ENCODE data around the gene PPP1R12A.
A peak's percentile ranks its signal among the peaks of the same experiment; 100 is the strongest.

The PPP1R12A gene

GRCh38 chr12:79964100-79964627 is 29.3 kb upstream of the PPP1R12A start (continued):
- TF ChIP-seq PRDM4 (tag by site-specific recombination; IDR thresholded peaks at IDR 0.05) (no peak), YY1 (tag by site-specific recombination; IDR thresholded peaks at IDR 0.05) (no peak), ZNF391 (tag by site-specific recombination; IDR thresholded peaks at IDR 0.05; ENCODE audit: borderline replicate concordance, low read depth) (no peak), ZNF423 (tag by site-specific recombination; IDR thresholded peaks at IDR 0.05) (no peak), ZNF24 (tag by site-specific recombination; IDR thresholded peaks at IDR 0.05) (no peak), ZNF830 (tag by site-specific recombination; IDR thresholded peaks at IDR 0.05; ENCODE audit: low read depth) (no peak), ZSCAN18 (tag by site-specific recombination; IDR thresholded peaks at IDR 0.05) (no peak), ZNF221 (tag by site-specific recombination; IDR thresholded peaks at IDR 0.05; ENCODE audit: borderline replicate concordance) (no peak), BCL11A (tag by site-specific recombination; IDR thresholded peaks at IDR 0.05; ENCODE audit: low read depth) (no peak)

- H3K4me1 ChIP-seq (ENCODE audit: control insufficient read depth, insufficient read depth, low read length) = no peaks in the 10 kb centered on the region
- ChIA-PET CTCF (no interaction called here), POLR2A (interaction anchor here (0.7 to 0.9 kb wide), 2 partner anchors 13 to 14 kb away, joined by 3 to 6 read pairs; no protein-coding TSS in a partner anchor)
- no peak overlapping the region for H3K4me3 ChIP-seq (ENCODE audit: low read depth, low read length)
- no peak overlapping the region for H3K27ac ChIP-seq (ENCODE audit: extremely low read depth, low read depth, low read length)
- H3K36me3 ChIP-seq (ENCODE audit: control insufficient read depth in 2 of 2, insufficient read depth in 1 of 2, low read length in 2 of 2) = no peaks in the 10 kb centered on the region
- TF ChIP-seq ZNF792 (tag by site-specific recombination; IDR thresholded peaks at IDR 0.05) = no peak
- 0 out of 2 replicates have a peak, but pooled peaks have one; percentile 52 for TF ChIP-seq PRDM6 (tag by site-specific recombination; IDR thresholded peaks at IDR 0.05)
- no peak for TF ChIP-seq ZNF2 (tag by site-specific recombination; IDR thresholded peaks at IDR 0.05)
- peak; percentile 31; the same call in 1 of the 2 replicates for TF ChIP-seq TCF7L2 (IDR thresholded peaks at IDR 0.05; ENCODE audit: borderline replicate concordance, low read depth, low read length)
- no peak for TF ChIP-seq ZNF747 (tag by site-specific recombination; IDR thresholded peaks at IDR 0.05)
- 0 out of 2 replicates have a peak, but pooled peaks have one; percentile 25 for TF ChIP-seq BCL11B (tag by site-specific recombination; IDR thresholded peaks at IDR 0.05; ENCODE audit: low read depth)
- no peak for TF ChIP-seq SALL2 (tag by site-specific recombination; IDR thresholded peaks at IDR 0.05; ENCODE audit: borderline replicate concordance)
- no peak for TF ChIP-seq ZNF664 (tag by site-specific recombination; IDR thresholded peaks at IDR 0.05)
- no peak for TF ChIP-seq YY1 (tag by site-specific recombination; IDR thresholded peaks at IDR 0.05)
- 0 out of 2 replicates have a peak, but pooled peaks have one; percentile 24 for TF ChIP-seq ZNF843 (tag by site-specific recombination; IDR thresholded peaks at IDR 0.05)
- TF ChIP-seq KLF7 (tag by site-specific recombination; IDR thresholded peaks at IDR 0.05; ENCODE audit: borderline replicate concordance) = no peak
- TF ChIP-seq ZNF223 (tag by site-specific recombination; IDR thresholded peaks at IDR 0.05) = no peak
- no peak for TF ChIP-seq ZFP37 (tag by site-specific recombination; IDR thresholded peaks at IDR 0.05)
- TF ChIP-seq ZNF510 (tag by site-specific recombination; IDR thresholded peaks at IDR 0.05; ENCODE audit: insufficient replicate concordance) = no peak
- TF ChIP-seq ZNF362 (tag by site-specific recombination; IDR thresholded peaks at IDR 0.05) = no peak
- 0 out of 2 replicates have a peak, but pooled peaks have one; percentile 15 for TF ChIP-seq FEZF1 (tag by site-specific recombination; IDR thresholded peaks at IDR 0.05)
- TF ChIP-seq ZNF513 (tag by site-specific recombination; IDR thresholded peaks at IDR 0.05) = no peak
- TF ChIP-seq ZNF146 (tag by site-specific recombination; IDR thresholded peaks at IDR 0.05) = no peak
- H3K9me3 ChIP-seq (ENCODE audit: control insufficient read depth, insufficient read depth, low read depth, low read length) = no peaks in the 10 kb centered on the region
These were observed 26.5 kb upstream of the PPP1R12A start for GRCh38 chr12:79961411-79961810.
